Mammary epithelial cell (primary cell): ENCODE measurements around the gene DOK5.

ENCODE experiments used
- CTCF ChIP-seq, 2 donors: IDR thresholded peaks in 1 of 2; conservative IDR thresholded peaks in 1 of 2; 2 replicates each; pipeline ENCODE4 v1.5.1; 2011 to 2012; ENCODE audit warnings: inconsistent platforms in 2 of 2, low read length in 2 of 2, mild to moderate bottlenecking in 2 of 2, control low read depth in 1 of 2, low read depth in 1 of 2; ENCODE audit not compliant: insufficient read depth in 1 of 2; ENCODE audit errors: extremely low read depth in 1 of 2
- EZH2 ChIP-seq: IDR thresholded peaks from 2 replicates; pipeline ENCODE4 v1.6.1; 2012; ENCODE audit warnings: low read length, inconsistent platforms, borderline replicate concordance

GRCh38 chr20:54456423-54456822, 19.0 kb upstream of the DOK5 start:
- TF ChIP-seq EZH2 (no peak), CTCF (conservative IDR thresholded peaks at IDR 0.05 in 1 of 2, IDR thresholded peaks at IDR 0.05 in 1 of 2; ENCODE audit: extremely low read depth in 1 of 2, insufficient read depth in 1 of 2, low read depth in 1 of 2, low read length in 2 of 2) (no peak)
